ENCODE results near the gene DOCK1.

- no peak for TF ChIP-seq POLR2AphosphoS5 (IDR thresholded peaks at IDR 0.05)
- no peak for TF ChIP-seq CTCF (IDR thresholded peaks at IDR 0.05)
- no peak for TF ChIP-seq EP300 (IDR thresholded peaks at IDR 0.05)
Measured at GRCh38 chr10:127320176-127320575, 414.9 kb downstream of the DOCK1 start.
